HEK293 (cell line): Measurements from ENCODE around the gene C2orf76.
A peak's percentile ranks its signal among the peaks of the same experiment; 100 is the strongest.

Source experiments
- CTCF ChIA-PET: fragments of 350-600 bp; formaldehyde crosslinking; extraction: SDS; loops from one replicate; lab custom pipeline; 2021; ENCODE audit warnings: antibody characterized with exemption; lab: Yijun Ruan, JAX
- POLR2A ChIA-PET: fragments of 300-600 bp; formaldehyde crosslinking; extraction: SDS; loops from one replicate; lab custom pipeline; 2020; ENCODE audit warnings: antibody characterized with exemption, inconsistent platforms; lab: Yijun Ruan, JAX
- H3K27ac ChIP-seq: fragments of 200-500 bp; sonication (Bioruptor generic); 2 replicates; pipeline ENCODE4 v1.5.1; 2014; ENCODE audit warnings: low read depth, low read length, control low read depth, inconsistent platforms; ENCODE audit errors: extremely low read depth
- H3K36me3 ChIP-seq, 2 experiments: fragments of 200-500 bp in 1 of 2; sonication (Bioruptor generic) in 1 of 2; 1 replicate in 1 of 2; 2 replicates in 1 of 2; pipeline ENCODE4 v1.5.1; 2014 to 2017; ENCODE audit warnings: inconsistent platforms in 2 of 2, low read length in 2 of 2; ENCODE audit not compliant: control insufficient read depth in 2 of 2, insufficient read depth in 1 of 2
- H3K4me1 ChIP-seq: fragments of 200-500 bp; sonication (Bioruptor generic); 2 replicates; pipeline ENCODE4 v1.5.1; 2014; ENCODE audit warnings: mild to moderate bottlenecking, low read length, inconsistent platforms; ENCODE audit not compliant: control insufficient read depth, insufficient read depth
- H3K4me3 ChIP-seq: 2 replicates; pipeline ENCODE4 v1.5.1; 2011; ENCODE audit warnings: low read depth, mild to moderate bottlenecking, control low read depth, low read length, moderate library complexity
- H3K9me3 ChIP-seq: fragments of 200-500 bp; sonication (Bioruptor generic); 2 replicates; pipeline ENCODE4 v1.5.1; 2014; ENCODE audit warnings: low read depth, low read length, inconsistent platforms; ENCODE audit not compliant: control insufficient read depth, insufficient read depth
- EGR2 ChIP-seq: fragments of 450-650 bp; formaldehyde crosslinking; IDR thresholded peaks from 2 replicates; pipeline ENCODE4 v1.5.1; 2016; ENCODE audit warnings: low read depth, missing biosample characterization, missing genetic modification characterization
- SP7 ChIP-seq: fragments of 450-650 bp; formaldehyde crosslinking; IDR thresholded peaks from 2 replicates; pipeline ENCODE4 v1.5.1; 2016; ENCODE audit warnings: missing biosample characterization, missing genetic modification characterization
- WT1 ChIP-seq: fragments of 450-650 bp; formaldehyde crosslinking; IDR thresholded peaks from 2 replicates; pipeline ENCODE4 v1.5.1; 2016; ENCODE audit warnings: missing biosample characterization, missing genetic modification characterization
- ZBTB21 ChIP-seq: fragments of 450-650 bp; formaldehyde crosslinking; IDR thresholded peaks from 2 replicates; pipeline ENCODE4 v1.5.1; 2017; ENCODE audit warnings: missing biosample characterization, missing genetic modification characterization
- ZBTB48 ChIP-seq: fragments of 450-650 bp; formaldehyde crosslinking; IDR thresholded peaks from 2 replicates; pipeline ENCODE4 v1.5.1; 2016; ENCODE audit warnings: missing biosample characterization, missing genetic modification characterization
- ZNF112 ChIP-seq: fragments of 450-650 bp; formaldehyde crosslinking; IDR thresholded peaks from 2 replicates; pipeline ENCODE4 v1.5.0; 2017; ENCODE audit warnings: missing biosample characterization, missing genetic modification characterization
- ZNF335 ChIP-seq: fragments of 450-650 bp; formaldehyde crosslinking; conservative IDR thresholded peaks from 2 replicates; pipeline ENCODE4 v1.5.1; 2016; ENCODE audit warnings: missing biosample characterization, missing genetic modification characterization
- ZNF341 ChIP-seq: fragments of 450-650 bp; formaldehyde crosslinking; IDR thresholded peaks from 2 replicates; pipeline ENCODE4; 2016; ENCODE audit warnings: low read depth, missing biosample characterization, missing genetic modification characterization
- ZNF37A ChIP-seq: fragments of 450-650 bp; IDR thresholded peaks from 2 replicates; pipeline ENCODE4 v1.5.1; 2018; ENCODE audit warnings: missing biosample characterization, missing genetic modification characterization
- ZNF398 ChIP-seq: fragments of 450-650 bp; formaldehyde crosslinking; IDR thresholded peaks from 2 replicates; pipeline ENCODE4 v1.5.1; 2017; ENCODE audit warnings: missing biosample characterization, missing genetic modification characterization
- ZNF580 ChIP-seq: fragments of 450-650 bp; formaldehyde crosslinking; IDR thresholded peaks from 2 replicates; pipeline ENCODE4 v1.5.1; 2016; ENCODE audit warnings: missing biosample characterization, missing genetic modification characterization
- ZNF629 ChIP-seq: fragments of 450-650 bp; formaldehyde crosslinking; IDR thresholded peaks from 2 replicates; pipeline ENCODE4 v1.5.1; 2017; ENCODE audit warnings: missing biosample characterization, missing genetic modification characterization
- ZNF660 ChIP-seq: fragments of 450-650 bp; IDR thresholded peaks from 2 replicates; pipeline ENCODE4 v1.5.1; 2018; ENCODE audit warnings: missing biosample characterization, mild to moderate bottlenecking, missing genetic modification characterization
- ZNF664 ChIP-seq: fragments of 450-650 bp; formaldehyde crosslinking; IDR thresholded peaks from 2 replicates; pipeline ENCODE4 v1.5.1; 2016; ENCODE audit warnings: missing biosample characterization, missing genetic modification characterization
- ZNF670 ChIP-seq: fragments of 450-650 bp; formaldehyde crosslinking; IDR thresholded peaks from 2 replicates; pipeline ENCODE4 v1.5.1; 2016; ENCODE audit warnings: missing biosample characterization, missing genetic modification characterization, low read depth
- ZNF692 ChIP-seq: fragments of 450-650 bp; formaldehyde crosslinking; IDR thresholded peaks from 2 replicates; pipeline ENCODE4 v1.5.1; 2016; ENCODE audit warnings: missing biosample characterization, missing genetic modification characterization
- ZNF701 ChIP-seq: fragments of 450-650 bp; formaldehyde crosslinking; IDR thresholded peaks from 2 replicates; pipeline ENCODE4 v1.5.1; 2016; ENCODE audit warnings: missing biosample characterization, missing genetic modification characterization
- TF ChIP-seq, protein P1 (sequence below): fragments of 450-650 bp; formaldehyde crosslinking; IDR thresholded peaks from 2 replicates; pipeline ENCODE4 v1.5.0; 2017; ENCODE audit warnings: missing biosample characterization, missing genetic modification characterization, borderline replicate concordance
- TF ChIP-seq, protein P2 (sequence below): fragments of 450-650 bp; formaldehyde crosslinking; IDR thresholded peaks from 2 replicates; pipeline ENCODE4 v1.5.1; 2016; ENCODE audit warnings: missing biosample characterization, missing genetic modification characterization
- TF ChIP-seq, protein P3 (sequence below): fragments of 450-650 bp; formaldehyde crosslinking; IDR thresholded peaks from 2 replicates; pipeline ENCODE4 v1.5.1; 2016; ENCODE audit warnings: missing biosample characterization, missing genetic modification characterization

Gene C2orf76

DNA sequence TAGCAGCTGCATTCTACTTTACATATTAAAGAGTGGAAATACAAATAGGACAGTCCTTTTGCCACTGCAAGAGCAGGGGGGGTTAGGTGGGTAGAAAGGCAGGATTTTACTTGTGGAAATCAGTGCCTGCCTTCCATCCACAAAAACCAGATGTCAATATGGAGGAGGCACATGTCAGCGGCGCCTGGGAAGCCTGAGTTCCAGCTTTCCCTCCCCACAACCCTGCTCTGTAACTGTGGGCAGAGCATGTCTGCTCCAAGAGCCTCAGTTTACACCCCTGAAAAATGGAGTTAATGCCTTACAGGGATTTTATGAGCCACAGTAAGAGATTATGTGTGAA is 110.1 kb downstream of the C2orf76 start:
- Histone ChIP-seq H3K4me1 (peaks cover 14% of the 10 kb centered on the region), H3K9me3 (no peaks in the 10 kb centered on the region), H3K27ac (no peak overlapping the region), H3K36me3 (peaks cover 0 to 25% of the 10 kb centered on the region in 2 experiments; a peak in 2 of 3 replicates), H3K4me3 (no peak overlapping the region)
- TF ChIP-seq, protein P1, sequence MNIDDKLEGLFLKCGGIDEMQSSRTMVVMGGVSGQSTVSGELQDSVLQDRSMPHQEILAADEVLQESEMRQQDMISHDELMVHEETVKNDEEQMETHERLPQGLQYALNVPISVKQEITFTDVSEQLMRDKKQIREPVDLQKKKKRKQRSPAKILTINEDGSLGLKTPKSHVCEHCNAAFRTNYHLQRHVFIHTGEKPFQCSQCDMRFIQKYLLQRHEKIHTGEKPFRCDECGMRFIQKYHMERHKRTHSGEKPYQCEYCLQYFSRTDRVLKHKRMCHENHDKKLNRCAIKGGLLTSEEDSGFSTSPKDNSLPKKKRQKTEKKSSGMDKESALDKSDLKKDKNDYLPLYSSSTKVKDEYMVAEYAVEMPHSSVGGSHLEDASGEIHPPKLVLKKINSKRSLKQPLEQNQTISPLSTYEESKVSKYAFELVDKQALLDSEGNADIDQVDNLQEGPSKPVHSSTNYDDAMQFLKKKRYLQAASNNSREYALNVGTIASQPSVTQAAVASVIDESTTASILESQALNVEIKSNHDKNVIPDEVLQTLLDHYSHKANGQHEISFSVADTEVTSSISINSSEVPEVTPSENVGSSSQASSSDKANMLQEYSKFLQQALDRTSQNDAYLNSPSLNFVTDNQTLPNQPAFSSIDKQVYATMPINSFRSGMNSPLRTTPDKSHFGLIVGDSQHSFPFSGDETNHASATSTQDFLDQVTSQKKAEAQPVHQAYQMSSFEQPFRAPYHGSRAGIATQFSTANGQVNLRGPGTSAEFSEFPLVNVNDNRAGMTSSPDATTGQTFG (tag by site-specific recombination): no peak
- POLR2A ChIA-PET: no interaction called here
- CTCF ChIA-PET: interaction anchor here (1.5 to 2.1 kb wide), 2 partner anchors 9 to 37 kb away, joined by 3 to 11 read pairs; no protein-coding TSS in a partner anchor

DNA sequence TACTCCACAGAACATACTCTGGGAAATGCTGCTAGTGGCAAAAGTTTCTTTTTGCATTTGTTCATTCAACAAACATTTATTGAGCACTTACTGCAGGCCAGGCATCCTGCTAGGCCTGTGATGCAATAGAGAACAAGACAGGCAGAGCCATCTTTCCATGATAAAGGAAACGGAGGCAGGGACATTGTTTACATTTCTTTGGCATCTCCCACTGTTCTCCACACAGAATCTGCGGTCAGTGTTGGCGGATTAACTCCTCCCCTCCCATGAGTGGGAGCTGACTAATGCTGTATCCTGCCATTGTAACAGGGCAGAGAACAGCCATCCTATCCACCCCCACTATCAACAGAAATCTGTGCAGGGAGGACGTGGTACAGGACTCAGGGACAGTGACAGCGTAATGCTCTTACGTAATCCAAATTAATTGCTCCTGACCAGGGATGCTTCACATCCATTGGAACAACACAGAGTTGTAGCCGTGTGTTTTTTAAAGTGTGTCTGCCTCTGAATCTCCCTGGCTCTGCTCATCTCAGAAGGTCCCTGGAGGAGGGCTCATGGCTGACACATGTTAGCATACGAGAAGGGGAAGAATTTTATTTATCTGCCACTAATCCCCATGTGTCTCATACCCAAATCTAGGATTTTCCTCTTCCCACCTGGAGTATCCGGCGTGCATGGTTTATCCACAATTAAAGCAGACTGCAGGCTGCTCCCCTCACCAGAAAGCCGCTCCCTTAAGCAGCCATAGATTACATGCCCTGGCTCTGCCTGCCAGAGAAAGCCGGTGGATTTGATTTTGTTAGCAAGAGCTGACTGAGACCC is 110.7 kb downstream of the C2orf76 start:
- H3K36me3 ChIP-seq: peaks cover 0 to 30% of the 10 kb centered on the region in 2 experiments; a peak in 2 of 3 replicates
- POLR2A ChIA-PET: no interaction called here
- no peak overlapping the region for H3K4me3 ChIP-seq
- peaks cover 14% of the 10 kb centered on the region for H3K4me1 ChIP-seq
- CTCF ChIA-PET: interaction anchor here (0.6 to 2.1 kb wide), 3 partner anchors 10 to 37 kb away, joined by 3 to 11 read pairs (median 3); no protein-coding TSS in a partner anchor
- no peak overlapping the region for H3K27ac ChIP-seq
- H3K9me3 ChIP-seq: no peaks in the 10 kb centered on the region
- TF ChIP-seq ZNF701 (tag by site-specific recombination) (no peak), ZNF37A (tag by site-specific recombination) (no peak), WT1 (tag by site-specific recombination) (peak; percentile 47), ZNF670 (tag by site-specific recombination) (no peak), ZNF335 (tag by site-specific recombination) (no peak), SP7 (tag by site-specific recombination) (peak; percentile 59), ZNF692 (0 out of 2 replicates have a peak, but pooled peaks have one; percentile 21), EGR2 (tag by site-specific recombination) (peak; percentile 93), ZNF341 (tag by site-specific recombination) (peak; percentile 73), ZBTB21 (tag by site-specific recombination) (0 out of 2 replicates have a peak, but pooled peaks have one; percentile 50), ZNF664 (tag by site-specific recombination) (peak; percentile 96), ZNF580 (tag by site-specific recombination) (no peak), ZNF660 (tag by site-specific recombination) (peak; percentile 49; the same call in 1 of the 2 replicates), ZNF398 (tag by site-specific recombination) (peak; percentile 38; the same call in 1 of the 2 replicates), ZNF629 (tag by site-specific recombination) (peak; percentile 73), ZBTB48 (tag by site-specific recombination) (peak; percentile 32; the same call in 1 of the 2 replicates), ZNF112 (no peak)
- TF ChIP-seq, protein P2, sequence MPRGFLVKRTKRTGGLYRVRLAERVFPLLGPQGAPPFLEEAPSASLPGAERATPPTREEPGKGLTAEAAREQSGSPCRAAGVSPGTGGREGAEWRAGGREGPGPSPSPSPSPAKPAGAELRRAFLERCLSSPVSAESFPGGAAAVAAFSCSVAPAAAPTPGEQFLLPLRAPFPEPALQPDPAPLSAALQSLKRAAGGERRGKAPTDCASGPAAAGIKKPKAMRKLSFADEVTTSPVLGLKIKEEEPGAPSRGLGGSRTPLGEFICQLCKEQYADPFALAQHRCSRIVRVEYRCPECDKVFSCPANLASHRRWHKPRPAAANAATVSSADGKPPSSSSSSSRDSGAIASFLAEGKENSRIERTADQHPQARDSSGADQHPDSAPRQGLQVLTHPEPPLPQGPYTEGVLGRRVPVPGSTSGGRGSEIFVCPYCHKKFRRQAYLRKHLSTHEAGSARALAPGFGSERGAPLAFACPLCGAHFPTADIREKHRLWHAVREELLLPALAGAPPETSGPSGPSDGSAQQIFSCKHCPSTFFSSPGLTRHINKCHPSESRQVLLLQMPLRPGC (tag by site-specific recombination): 0 out of 2 replicates have a peak, but pooled peaks have one; percentile 20
- TF ChIP-seq, protein P3, sequence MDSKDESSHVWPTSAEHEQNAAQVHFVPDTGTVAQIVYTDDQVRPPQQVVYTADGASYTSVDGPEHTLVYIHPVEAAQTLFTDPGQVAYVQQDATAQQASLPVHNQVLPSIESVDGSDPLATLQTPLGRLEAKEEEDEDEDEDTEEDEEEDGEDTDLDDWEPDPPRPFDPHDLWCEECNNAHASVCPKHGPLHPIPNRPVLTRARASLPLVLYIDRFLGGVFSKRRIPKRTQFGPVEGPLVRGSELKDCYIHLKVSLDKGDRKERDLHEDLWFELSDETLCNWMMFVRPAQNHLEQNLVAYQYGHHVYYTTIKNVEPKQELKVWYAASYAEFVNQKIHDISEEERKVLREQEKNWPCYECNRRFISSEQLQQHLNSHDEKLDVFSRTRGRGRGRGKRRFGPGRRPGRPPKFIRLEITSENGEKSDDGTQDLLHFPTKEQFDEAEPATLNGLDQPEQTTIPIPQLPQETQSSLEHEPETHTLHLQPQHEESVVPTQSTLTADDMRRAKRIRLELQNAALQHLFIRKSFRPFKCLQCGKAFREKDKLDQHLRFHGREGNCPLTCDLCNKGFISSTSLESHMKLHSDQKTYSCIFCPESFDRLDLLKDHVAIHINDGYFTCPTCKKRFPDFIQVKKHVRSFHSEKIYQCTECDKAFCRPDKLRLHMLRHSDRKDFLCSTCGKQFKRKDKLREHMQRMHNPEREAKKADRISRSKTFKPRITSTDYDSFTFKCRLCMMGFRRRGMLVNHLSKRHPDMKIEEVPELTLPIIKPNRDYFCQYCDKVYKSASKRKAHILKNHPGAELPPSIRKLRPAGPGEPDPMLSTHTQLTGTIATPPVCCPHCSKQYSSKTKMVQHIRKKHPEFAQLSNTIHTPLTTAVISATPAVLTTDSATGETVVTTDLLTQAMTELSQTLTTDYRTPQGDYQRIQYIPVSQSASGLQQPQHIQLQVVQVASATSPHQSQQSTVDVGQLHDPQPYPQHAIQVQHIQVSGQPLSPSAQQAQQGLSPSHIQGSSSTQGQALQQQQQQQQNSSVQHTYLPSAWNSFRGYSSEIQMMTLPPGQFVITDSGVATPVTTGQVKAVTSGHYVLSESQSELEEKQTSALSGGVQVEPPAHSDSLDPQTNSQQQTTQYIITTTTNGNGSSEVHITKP (tag by site-specific recombination): peak; percentile 69
